K562 (cell line): ENCODE results near the gene TDRD9.

ENCODE experiments used
- KAT7 ChIP-seq: sonication (generic); formaldehyde crosslinking; IDR thresholded peaks from 2 replicates; pipeline ENCODE4 v1.8.0; 2022; ENCODE audit warnings: missing genetic modification reagents, mild to moderate bottlenecking, borderline replicate concordance
- KDM4B ChIP-seq, 2 experiments: fragments of 450-650 bp in 1 of 2; sonication (generic) in 1 of 2; IDR thresholded peaks; 2 replicates each; pipeline ENCODE4 v1.6.1; 2016 to 2017; ENCODE audit warnings: borderline replicate concordance in 2 of 2, antibody characterized with exemption in 1 of 2, low read depth in 1 of 2, mild to moderate bottlenecking in 1 of 2
- KLF1 ChIP-seq: fragments of 450-650 bp; IDR thresholded peaks from 2 replicates; pipeline ENCODE4 v1.6.1; 2016; ENCODE audit warnings: missing genetic modification characterization, missing compliant biosample characterization
- POLR2A ChIP-seq: fragments of 450-650 bp; conservative IDR thresholded peaks from 2 replicates; pipeline ENCODE4 v1.6.1; 2016

- no peak for TF ChIP-seq KDM4B (IDR thresholded peaks at IDR 0.05; ENCODE audit: borderline replicate concordance in 2 of 2, low read depth in 1 of 2)
- TF ChIP-seq KAT7 = no peak
- no peak for TF ChIP-seq KLF1 (tag)
- TF ChIP-seq POLR2A = no peak
These were observed 43.4 kb upstream of the TDRD9 start for GRCh38 chr14:103884854-103885253.
